ENCODE measurements around the gene ATR. TPM values are rescaled to one million over a fixed set of nuclear protein-coding genes. Genes with fewer than 3 reads are reported as not detected.

Gene ATR
- total RNA-seq, 1 experiment from 2014 or later: 15.8 TPM

GRCh38 chr3:142595581-142595950, 17.0 kb upstream of the ATR start:
- no peak for TF ChIP-seq CTCF (conservative IDR thresholded peaks at IDR 0.05)
- peaks cover 7% of the 10 kb centered on the region for H3K23me2 ChIP-seq (ENCODE audit: insufficient read length, low read depth, low read length, poor library complexity, severe bottlenecking)
- no peak overlapping the region for H3T11ph ChIP-seq (ENCODE audit: low read length)
- peak overlapping the region; percentile 57 for H3K9ac ChIP-seq (ENCODE audit: extremely low read depth, insufficient read length, low read length)
- H2AFZ ChIP-seq (ENCODE audit: low read length): peak overlapping the region; percentile 97
- H3K4ac ChIP-seq (ENCODE audit: low read depth, low read length): no peak overlapping the region
- no peak overlapping the region for H2BK20ac ChIP-seq (ENCODE audit: low read depth, low read length, poor library complexity, severe bottlenecking)
- no peak overlapping the region for H3K56ac ChIP-seq (ENCODE audit: insufficient read length, low read depth, low read length)
- no peak overlapping the region for H4K8ac ChIP-seq (replicated peaks; ENCODE audit: insufficient read length, low read depth, low read length)
- DNase-seq: no peak
- Mint-ChIP-seq H3K9me3 (no peaks in the 10 kb centered on the region), H3K4me3 (peak overlapping the region; percentile 93 to 99), H3K36me3 (ENCODE audit: insufficient read depth in 1 of 3, low read depth in 3 of 3) (peaks cover 9 to 12% (median 9%) of the 10 kb centered on the region in 3 experiments; a peak in 6 of 7 replicates), H3K4me1 (peaks cover 13 to 19% of the 10 kb centered on the region in 2 experiments), H3K27ac (no peak overlapping the region), H3K27me3 (ENCODE audit: low read depth) (peaks cover 5% of the 10 kb centered on the region)
- H3K4me1 ChIP-seq (ENCODE audit: insufficient read depth, low read length): no peaks in the 10 kb centered on the region
- H2AK5ac ChIP-seq (ENCODE audit: insufficient read length, low read length): no peak overlapping the region
- no peak overlapping the region for H2BK5ac ChIP-seq (ENCODE audit: insufficient read length, low read length)
- peak overlapping the region; percentile 65 for H3K4me2 ChIP-seq (ENCODE audit: insufficient read depth, insufficient read length, low read length)
- H2BK15ac ChIP-seq (ENCODE audit: low read depth, low read length): no peak overlapping the region
- no peaks in the 10 kb centered on the region for H3K27me3 ChIP-seq (ENCODE audit: insufficient read depth, low read length)
- H3K18ac ChIP-seq (ENCODE audit: insufficient read length, low read depth, low read length): no peak overlapping the region
- H4K5ac ChIP-seq (ENCODE audit: insufficient read length, low read depth, low read length): no peak overlapping the region
- no peaks in the 10 kb centered on the region for H4K20me1 ChIP-seq (ENCODE audit: control insufficient read depth, insufficient read depth, insufficient read length)
- no peak overlapping the region for H3K14ac ChIP-seq (ENCODE audit: insufficient read depth, low read length)
- H3K79me1 ChIP-seq (ENCODE audit: insufficient read depth, low read depth, low read length, poor library complexity, severe bottlenecking): no peaks in the 10 kb centered on the region
- no peaks in the 10 kb centered on the region for H3K79me2 ChIP-seq (ENCODE audit: insufficient read depth, low read length)
- no peaks in the 10 kb centered on the region for H3K9me3 ChIP-seq (ENCODE audit: control insufficient read depth, low read depth, low read length)
- no peak overlapping the region for H2BK120ac ChIP-seq (ENCODE audit: low read depth, low read length, poor library complexity, severe bottlenecking)
- H3K23ac ChIP-seq (ENCODE audit: insufficient read length, low read depth, low read length): no peak overlapping the region
- WGBS (ENCODE audit: extremely low coverage, insufficient read length, low lambda C conversion rate): no CpG with 5 or more reads among the region's 7 CpGs
- no peak overlapping the region for H3K27ac ChIP-seq (ENCODE audit: insufficient read length, low read depth, low read length)
- no peak overlapping the region for H4K91ac ChIP-seq (ENCODE audit: insufficient read length, low read depth, low read length)
- H2BK12ac ChIP-seq (ENCODE audit: insufficient read length, low read depth, low read length): no peak overlapping the region

Measured in H9 (cell line).